EL (cell line): ENCODE measurements around the gene TPPP.
A peak's percentile ranks its signal among the peaks of the same experiment; 100 is the strongest.

ENCODE experiments used
- DNase-seq: peaks from one replicate; pipeline ENCODE4 v3.0.0-alpha.2; 2016

The TPPP gene

DNA sequence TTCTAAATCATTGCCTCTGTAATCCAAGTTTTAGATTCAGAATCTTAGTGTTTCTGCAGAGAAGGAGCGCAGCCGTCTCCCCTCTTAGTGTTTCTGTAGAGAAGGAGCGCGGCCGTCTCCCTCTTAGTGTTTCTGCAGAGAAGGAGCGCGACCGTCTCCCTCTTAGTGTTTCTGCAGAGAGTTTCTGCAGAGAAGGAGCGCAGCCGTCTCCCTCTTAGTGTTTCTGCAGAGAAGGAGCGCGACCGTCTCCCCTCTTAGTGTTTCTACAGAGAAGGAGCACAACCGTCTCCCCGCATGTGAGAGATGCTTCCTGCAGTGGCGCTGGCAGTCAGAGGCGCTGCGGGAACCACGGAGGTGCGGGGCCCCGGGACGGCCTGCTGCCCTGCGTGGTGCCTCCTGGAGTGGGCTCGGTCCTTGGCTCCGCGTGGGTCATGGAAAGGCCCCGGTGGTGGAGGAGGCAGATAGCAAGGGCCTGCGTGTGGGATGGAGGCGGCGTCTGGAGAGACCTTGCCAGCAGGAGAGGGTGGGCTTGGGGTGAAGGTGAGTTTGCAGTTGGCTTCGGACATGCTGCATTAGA, 70.1 kb downstream of the TPPP start:
- DNase-seq = no peak

DNA sequence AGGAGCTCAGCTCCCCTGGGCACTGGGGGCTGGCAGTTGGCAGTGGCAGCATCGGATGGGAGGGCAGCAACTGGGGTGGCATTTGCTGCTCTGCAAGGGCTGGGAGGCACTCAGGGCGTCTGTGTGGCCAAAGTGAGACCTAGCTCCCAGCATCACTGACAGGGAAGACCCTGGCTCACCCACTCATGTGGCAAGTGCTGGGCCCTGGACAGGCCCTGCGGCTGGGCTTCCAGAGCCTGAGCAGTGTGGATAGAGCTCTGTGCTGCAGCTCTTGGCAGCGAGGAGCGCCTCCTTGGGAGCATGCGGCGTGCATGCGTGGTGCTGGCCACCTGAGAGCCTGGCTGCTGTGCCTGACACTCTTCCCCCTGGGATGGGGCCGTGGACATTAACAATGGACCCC, 70.8 kb downstream of the TPPP start:
- no peak for DNase-seq

DNA sequence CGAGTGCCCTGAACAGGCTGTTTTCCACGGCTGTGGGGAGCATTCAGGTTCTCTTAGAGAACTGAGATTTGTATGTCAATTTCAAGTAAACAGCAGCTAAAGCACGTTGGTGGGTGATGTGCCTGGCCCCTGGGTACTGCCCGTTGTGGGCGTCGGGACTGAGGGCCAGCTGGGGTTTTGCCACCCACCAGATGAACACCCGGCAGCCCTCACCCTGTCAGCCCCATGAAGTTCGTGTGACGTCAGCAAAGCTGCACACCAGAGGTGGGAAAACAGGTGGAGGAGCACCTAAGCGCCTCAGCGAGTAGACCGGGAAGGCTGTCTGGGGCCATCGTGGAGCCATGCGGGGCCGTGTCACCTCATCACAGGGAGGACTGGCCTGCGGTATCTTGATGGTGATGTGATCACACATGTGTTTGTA, 71.8 kb downstream of the TPPP start:
- DNase-seq = no peak

DNA sequence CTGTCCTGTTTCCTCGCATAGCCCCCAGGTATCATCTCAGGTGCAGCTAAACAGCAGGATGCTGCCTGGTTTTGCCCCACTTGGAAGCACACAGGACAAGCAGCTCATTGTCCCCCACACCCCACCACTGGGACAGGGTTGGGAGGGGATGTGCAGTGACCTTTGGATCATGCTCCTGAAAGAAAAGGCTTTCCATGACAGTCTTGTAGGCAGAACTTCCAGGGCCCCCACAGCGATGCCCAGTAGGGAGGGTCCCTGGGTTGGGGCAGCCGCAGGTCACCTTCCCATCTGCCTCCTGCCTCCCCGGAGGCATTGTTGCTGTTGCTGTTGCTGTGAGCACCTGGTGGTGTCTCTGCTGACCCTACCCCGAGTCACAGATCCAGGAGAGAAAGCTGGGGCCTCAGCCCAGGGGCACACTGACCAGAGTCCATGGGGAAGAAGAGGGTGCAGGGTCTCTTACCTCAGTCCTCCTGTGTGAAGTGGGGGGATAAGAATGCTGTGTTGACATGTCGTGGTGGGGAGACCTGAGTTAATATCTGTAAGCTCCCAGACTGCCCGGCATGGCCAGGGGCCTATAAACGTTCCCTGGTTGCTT, 72.5 kb downstream of the TPPP start:
- DNase-seq = no peak

DNA sequence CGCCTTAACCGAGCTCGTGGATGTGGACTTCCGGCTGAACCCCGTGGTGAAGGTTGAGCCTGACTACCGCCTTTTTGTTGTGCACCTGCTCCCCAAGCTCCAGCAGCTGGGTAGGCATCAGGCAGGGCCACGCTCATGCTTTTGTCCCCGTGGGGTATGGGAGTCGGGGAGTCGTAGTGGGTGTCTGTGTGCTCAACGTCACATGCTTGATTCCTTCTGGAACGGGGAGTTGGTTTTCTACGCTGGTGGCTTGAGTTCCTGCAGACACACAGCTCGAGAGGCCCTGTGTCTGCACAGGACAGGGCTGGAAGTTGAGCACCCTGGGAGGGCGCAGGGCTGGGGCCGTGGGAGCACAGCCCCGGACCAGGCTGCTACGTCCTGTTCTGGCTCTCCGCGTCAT, 73.0 kb downstream of the TPPP start:
- DNase-seq = no peak

DNA sequence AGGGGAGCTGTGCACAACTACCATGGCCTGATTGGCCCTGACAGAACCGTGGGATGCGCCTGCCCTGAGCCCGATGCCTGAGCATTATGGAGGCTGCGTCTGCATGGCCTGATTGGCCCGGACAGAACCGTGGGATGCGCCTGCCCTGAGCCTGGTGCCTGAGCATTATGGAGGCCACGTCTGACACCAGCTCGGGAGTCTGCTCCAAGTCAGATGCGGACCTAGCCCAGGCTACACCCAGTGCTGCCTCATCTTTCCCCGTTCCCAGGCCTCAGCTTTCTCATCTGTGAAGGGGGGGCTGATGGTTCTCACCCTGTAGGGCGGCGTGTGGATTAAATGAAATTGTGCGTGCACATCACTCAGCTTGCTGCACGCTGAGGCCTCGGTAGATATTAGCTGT, 73.7 kb downstream of the TPPP start:
- DNase-seq = no peak

DNA sequence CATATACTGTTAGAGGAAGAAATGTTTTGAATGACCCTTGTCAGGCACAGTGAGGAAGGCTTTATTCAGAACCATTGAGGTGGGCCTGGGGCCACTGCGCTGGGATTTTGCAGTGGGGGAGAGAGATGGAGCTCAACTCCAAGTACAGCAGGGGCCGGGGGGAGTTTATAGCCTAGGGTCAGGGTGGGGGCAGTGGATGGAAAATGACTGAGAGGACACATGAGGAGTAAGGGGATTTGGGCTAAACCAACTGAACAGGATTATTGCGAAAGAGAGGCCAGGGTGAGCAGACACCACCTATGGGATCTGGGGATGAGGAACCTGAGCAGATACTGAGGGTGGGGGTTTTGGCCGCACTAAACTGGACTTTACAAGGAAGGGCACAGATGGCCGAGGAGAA, 74.7 kb downstream of the TPPP start:
- DNase-seq = no peak

DNA sequence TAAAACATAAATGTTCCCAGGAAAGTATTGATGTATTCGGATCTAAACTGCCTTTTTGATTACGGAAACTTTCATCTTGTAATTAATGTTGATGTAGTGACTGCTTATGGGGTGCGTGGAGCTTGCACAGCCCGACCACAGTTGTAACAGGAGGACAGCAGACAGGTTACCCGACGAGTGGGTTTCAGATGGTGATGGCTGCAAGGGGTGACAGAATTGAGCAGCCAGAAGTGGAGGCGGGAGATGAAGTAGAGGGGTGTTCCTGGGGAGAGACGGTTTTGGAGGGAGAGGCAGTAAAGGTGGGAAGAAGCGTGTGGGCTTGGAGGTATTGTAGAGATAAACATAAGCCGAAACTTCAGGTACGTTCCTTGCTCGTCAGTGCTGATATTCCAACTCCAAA, 75.3 kb downstream of the TPPP start:
- DNase-seq = no peak

DNA sequence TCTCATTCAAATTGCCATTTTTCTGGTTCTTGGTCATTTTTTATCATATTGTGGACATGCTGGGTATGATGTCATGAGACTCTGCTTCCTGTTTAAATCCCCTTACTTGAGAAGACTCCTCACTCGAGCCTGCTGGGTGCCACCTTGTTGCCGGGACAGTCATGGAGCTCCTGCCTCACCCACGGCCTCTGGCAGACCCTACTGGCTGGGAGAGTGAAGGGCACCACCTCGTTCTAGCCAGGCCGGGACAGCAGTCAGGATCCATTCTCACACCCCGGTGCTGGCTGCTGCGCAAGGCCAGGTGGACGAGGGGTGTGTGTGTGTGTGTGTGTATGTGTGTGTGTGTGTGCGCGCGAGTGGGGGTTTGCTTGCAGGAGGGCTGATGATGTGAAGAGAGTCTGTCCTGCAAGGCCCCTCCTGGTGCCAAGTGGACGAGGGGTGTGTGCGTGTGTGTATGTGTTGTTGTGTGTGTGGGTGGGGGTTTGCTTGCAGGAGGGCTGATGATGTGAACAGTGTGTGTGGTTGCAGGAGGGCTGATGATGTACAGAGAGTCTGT, 76.6 kb downstream of the TPPP start:
- DNase-seq = no peak

DNA sequence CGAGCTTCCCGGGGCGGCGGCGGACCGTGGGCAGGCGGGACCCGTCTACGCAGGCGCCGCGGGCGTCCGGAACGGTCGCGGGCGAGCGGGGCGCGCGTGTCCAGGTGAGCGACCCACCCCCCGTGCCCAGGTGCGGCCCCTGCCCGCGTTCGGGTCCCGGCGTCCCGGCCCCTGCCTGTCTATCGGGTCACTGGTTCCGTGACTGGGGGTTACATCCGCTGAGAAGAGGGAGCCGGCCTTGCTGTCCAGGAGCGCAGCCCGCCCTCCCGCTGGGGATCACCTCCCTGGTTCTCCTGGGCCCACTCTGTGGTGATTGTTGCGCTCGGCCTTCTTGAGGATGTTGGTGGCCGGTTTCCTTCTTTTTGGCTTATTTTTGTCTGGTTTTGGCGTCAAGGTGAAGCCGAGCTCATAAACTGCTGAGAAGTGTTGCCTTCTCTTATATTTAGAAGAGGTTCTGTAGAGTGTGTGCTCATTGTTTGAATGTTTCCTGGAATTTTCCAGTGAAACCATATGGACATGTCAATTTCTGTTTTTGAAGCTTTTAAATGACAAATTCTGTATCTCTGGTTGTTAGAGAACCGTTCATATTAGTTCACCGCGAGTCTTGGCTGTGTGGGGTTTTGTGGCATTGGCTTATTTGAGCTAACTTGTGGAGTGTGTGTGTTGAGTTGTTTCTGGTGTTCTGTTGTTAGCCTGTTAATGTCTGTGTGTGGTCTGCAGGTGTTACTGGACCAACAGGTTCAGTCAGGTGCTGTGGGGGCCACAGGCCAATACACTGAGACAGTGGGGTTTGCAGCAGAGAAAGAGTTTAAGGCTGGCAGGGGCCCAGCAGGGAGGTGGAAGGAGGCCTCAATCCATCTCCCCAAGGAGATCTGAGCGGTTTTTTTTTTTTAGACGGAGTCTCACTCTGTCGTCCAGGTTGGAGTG, 80.4 kb downstream of the TPPP start:
- DNase-seq = peak; percentile 47

DNA sequence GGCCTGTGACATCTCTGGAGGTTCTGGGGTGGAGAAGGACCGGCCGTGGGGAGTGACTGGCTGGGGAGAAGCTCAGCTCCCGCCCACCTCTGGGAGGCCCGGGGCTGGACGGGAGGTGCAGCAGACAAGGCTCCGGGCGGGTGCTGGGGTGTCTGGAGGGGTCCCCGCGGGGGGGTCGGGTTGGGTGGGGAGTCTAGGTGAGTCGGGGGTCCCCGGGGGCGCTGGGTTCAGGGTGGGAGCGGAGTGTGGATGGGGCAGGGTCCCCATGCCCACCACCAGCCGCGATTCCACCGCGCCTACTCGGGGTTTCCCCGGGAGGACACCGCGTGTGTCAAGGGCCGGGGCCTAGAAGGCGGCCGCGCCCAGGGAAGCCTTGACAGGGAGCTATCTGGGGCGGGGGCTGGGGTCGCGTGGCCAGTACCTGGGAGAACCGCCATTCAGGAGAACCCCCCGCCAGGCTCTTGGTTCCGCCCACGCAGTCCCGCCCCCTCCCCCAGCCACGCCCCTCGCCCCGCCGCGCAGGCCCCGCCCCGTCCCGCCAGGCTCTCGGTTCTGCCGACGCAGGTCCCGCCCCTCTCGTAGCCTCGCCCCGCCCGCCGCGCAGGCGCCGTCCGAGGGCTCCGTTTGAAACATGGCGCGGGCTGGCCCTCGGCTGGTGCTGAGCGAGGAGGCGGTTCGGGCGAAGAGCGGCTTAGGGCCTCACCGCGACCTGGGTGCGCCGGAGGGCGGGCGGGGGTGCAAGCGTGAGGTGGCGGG, 81.2 kb downstream of the TPPP start, which contains the start of gene CEP72:
CEP72 (plus strand) TSS at position 610 of the 756 bp plus-strand sequence; CDS start at position 632, 22 bp downstream.
- peak; percentile 85 for DNase-seq

DNA sequence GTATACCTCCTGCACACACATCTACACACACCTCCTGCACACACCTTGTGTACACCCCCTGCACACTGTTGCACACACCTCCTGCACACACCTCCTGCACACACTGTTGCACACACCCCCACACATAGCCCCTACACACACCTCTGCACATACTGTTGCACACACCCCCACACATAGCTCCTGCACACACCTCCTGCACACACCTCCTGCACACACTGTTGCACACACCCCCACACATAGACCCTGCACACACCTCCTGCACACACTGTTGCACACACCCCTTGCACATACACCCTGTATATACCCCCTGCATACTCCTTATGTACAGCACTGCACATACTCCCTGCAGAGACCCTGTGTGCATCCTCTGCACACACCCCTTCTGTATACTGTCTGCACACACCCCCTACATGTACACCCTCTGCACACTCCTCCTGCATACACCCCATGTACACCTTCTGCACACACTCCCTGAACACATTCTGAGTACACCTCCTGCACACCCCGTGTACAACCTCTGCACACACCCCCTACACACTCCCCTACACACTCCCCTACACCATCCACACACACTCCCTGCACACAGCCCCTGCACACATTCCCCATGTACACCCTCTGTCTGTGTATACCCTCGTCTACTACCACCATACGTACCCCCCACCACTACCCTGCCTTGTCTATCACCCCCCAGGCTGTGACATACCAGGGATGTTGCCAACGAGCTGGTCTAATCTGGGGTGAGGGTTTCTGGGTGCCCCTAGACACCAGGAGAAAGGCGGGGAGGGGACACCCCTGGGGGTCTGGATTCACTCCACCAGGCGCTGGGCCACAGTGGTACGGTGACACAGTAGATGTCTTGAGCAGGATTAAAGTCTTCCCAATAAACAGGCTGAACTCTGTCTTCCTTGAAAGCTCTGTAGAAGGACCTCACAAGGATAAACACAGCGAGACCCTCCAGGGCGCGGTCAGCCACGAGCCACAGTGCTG, 82.1 kb downstream of the TPPP start:
- DNase-seq = no peak

DNA sequence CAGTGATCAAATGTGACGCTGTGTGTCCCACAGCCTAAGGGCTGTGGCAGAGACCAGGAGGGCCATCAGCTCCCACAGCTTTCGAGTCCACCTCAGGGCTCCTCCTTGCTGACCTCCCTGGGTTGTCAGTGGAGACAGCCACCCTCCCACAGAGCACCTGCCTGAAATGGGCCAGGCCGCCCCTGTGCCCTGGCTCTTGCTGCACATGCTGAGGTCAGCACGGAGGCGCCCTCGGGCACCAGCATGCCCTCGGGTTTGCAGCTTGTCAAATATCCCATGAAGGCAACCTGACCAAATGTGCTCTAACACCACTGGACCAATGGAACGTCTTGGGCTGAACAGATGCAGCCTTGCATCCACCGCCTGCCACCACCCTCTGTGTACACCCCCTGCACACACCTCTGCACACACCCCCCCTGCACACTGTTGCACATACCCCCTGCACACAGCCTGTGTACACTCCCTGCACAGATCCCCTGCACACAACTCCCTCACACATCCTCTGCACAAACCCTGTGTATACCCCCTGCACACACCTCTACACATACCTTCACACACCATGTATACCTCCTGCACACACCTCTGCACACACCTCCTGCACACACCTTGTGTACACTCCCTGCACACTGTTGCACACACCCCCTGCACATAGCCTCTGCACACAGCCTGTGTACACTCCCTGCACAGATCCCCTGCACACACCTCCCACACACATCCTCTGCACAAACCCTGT, 83.0 kb downstream of the TPPP start:
- DNase-seq = no peak
